ENCODE data around the gene KLHL22.

DNA sequence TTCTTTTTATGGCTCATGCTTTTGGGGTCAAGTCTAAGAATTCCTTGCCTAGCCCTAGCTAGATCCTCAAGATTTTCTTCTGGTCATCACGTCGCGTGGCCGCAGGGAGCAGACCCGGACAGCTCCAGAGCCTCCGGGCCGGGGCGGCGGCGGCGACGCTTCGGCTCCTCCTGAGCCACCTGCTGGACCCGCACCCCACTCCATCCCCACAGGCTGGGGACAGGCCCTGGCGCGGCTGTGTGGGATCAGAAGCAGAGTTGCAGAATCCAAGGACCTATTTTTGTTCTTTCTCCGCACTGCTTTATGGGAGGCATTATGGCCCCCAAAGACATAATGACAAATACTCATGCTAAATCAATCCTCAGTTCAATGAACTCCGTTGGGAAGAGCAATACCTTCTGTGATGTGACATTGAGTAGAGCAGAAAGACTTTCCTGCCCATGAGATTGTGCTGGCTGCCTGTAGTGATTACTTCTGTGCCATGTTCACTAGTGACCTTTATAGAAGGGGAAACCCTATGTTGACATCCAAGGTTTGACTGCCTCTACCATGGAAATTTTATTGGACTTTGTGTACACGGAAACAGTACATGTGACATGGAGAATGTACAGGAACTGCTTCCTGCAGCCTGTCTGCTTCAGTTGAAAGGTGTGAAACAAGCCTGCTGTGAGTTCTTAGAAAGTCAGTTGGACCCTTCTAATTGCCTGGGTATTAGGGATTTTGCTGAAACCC lies 45.6 kb downstream of the KLHL22 start:
- TF ChIP-seq YY1 (IDR thresholded peaks at IDR 0.05; ENCODE audit: low read depth, low read length): no peak
- no peak for TF ChIP-seq JUN (IDR thresholded peaks at IDR 0.05; ENCODE audit: low read depth, low read length)
- no peak for TF ChIP-seq TEAD4 (IDR thresholded peaks at IDR 0.05; ENCODE audit: low read depth, low read length)
- TF ChIP-seq TAF1 (IDR thresholded peaks at IDR 0.05; ENCODE audit: low read depth, low read length): no peak
- TF ChIP-seq, protein P1, sequence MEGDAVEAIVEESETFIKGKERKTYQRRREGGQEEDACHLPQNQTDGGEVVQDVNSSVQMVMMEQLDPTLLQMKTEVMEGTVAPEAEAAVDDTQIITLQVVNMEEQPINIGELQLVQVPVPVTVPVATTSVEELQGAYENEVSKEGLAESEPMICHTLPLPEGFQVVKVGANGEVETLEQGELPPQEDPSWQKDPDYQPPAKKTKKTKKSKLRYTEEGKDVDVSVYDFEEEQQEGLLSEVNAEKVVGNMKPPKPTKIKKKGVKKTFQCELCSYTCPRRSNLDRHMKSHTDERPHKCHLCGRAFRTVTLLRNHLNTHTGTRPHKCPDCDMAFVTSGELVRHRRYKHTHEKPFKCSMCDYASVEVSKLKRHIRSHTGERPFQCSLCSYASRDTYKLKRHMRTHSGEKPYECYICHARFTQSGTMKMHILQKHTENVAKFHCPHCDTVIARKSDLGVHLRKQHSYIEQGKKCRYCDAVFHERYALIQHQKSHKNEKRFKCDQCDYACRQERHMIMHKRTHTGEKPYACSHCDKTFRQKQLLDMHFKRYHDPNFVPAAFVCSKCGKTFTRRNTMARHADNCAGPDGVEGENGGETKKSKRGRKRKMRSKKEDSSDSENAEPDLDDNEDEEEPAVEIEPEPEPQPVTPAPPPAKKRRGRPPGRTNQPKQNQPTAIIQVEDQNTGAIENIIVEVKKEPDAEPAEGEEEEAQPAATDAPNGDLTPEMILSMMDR (IDR thresholded peaks at IDR 0.05; ENCODE audit: control extremely low read depth in 1 of 3, insufficient read depth in 1 of 3, low read depth in 1 of 3, low read length in 3 of 3): no peak
- TF ChIP-seq EZH2 (IDR thresholded peaks at IDR 0.05; ENCODE audit: low read depth, low read length, severe bottlenecking): no peak
- TF ChIP-seq GTF2F1 (IDR thresholded peaks at IDR 0.05; ENCODE audit: borderline replicate concordance, low read depth, low read length): no peak
- TF ChIP-seq, protein P2, sequence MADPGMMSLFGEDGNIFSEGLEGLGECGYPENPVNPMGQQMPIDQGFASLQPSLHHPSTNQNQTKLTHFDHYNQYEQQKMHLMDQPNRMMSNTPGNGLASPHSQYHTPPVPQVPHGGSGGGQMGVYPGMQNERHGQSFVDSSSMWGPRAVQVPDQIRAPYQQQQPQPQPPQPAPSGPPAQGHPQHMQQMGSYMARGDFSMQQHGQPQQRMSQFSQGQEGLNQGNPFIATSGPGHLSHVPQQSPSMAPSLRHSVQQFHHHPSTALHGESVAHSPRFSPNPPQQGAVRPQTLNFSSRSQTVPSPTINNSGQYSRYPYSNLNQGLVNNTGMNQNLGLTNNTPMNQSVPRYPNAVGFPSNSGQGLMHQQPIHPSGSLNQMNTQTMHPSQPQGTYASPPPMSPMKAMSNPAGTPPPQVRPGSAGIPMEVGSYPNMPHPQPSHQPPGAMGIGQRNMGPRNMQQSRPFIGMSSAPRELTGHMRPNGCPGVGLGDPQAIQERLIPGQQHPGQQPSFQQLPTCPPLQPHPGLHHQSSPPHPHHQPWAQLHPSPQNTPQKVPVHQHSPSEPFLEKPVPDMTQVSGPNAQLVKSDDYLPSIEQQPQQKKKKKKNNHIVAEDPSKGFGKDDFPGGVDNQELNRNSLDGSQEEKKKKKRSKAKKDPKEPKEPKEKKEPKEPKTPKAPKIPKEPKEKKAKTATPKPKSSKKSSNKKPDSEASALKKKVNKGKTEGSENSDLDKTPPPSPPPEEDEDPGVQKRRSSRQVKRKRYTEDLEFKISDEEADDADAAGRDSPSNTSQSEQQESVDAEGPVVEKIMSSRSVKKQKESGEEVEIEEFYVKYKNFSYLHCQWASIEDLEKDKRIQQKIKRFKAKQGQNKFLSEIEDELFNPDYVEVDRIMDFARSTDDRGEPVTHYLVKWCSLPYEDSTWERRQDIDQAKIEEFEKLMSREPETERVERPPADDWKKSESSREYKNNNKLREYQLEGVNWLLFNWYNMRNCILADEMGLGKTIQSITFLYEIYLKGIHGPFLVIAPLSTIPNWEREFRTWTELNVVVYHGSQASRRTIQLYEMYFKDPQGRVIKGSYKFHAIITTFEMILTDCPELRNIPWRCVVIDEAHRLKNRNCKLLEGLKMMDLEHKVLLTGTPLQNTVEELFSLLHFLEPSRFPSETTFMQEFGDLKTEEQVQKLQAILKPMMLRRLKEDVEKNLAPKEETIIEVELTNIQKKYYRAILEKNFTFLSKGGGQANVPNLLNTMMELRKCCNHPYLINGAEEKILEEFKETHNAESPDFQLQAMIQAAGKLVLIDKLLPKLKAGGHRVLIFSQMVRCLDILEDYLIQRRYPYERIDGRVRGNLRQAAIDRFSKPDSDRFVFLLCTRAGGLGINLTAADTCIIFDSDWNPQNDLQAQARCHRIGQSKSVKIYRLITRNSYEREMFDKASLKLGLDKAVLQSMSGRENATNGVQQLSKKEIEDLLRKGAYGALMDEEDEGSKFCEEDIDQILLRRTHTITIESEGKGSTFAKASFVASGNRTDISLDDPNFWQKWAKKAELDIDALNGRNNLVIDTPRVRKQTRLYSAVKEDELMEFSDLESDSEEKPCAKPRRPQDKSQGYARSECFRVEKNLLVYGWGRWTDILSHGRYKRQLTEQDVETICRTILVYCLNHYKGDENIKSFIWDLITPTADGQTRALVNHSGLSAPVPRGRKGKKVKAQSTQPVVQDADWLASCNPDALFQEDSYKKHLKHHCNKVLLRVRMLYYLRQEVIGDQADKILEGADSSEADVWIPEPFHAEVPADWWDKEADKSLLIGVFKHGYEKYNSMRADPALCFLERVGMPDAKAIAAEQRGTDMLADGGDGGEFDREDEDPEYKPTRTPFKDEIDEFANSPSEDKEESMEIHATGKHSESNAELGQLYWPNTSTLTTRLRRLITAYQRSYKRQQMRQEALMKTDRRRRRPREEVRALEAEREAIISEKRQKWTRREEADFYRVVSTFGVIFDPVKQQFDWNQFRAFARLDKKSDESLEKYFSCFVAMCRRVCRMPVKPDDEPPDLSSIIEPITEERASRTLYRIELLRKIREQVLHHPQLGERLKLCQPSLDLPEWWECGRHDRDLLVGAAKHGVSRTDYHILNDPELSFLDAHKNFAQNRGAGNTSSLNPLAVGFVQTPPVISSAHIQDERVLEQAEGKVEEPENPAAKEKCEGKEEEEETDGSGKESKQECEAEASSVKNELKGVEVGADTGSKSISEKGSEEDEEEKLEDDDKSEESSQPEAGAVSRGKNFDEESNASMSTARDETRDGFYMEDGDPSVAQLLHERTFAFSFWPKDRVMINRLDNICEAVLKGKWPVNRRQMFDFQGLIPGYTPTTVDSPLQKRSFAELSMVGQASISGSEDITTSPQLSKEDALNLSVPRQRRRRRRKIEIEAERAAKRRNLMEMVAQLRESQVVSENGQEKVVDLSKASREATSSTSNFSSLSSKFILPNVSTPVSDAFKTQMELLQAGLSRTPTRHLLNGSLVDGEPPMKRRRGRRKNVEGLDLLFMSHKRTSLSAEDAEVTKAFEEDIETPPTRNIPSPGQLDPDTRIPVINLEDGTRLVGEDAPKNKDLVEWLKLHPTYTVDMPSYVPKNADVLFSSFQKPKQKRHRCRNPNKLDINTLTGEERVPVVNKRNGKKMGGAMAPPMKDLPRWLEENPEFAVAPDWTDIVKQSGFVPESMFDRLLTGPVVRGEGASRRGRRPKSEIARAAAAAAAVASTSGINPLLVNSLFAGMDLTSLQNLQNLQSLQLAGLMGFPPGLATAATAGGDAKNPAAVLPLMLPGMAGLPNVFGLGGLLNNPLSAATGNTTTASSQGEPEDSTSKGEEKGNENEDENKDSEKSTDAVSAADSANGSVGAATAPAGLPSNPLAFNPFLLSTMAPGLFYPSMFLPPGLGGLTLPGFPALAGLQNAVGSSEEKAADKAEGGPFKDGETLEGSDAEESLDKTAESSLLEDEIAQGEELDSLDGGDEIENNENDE (IDR thresholded peaks at IDR 0.05; ENCODE audit: insufficient replicate concordance, low read length): no peak

Measured in H1 (cell line).